ENCODE measurements around the gene CAV2.

CAV2 gene

GRCh38 chr7:116546916-116547315 lies 47.4 kb downstream of the CAV2 start:
- no peak for DNase-seq (ENCODE audit: low read depth, low spot score)

DNA sequence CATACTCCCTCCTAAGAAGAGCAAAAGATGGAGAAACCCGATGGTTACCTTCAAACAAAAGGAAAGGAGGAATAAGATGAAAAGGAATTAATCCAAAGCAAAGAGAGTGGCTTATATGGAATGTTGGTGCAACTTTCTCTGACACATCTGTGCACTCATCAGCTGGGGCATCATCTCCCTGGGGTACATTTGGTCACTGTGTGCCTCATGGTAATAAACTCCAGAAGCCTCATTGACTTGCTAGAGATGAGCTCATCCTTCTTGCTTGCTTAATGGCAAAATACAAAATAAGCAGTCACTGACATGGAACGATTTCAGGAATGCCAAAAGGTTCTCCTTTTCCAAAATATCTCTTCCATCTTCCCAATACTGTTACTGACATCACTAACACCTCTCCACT lies 47.8 kb downstream of the CAV2 start:
- DNase-seq (ENCODE audit: low read depth, low spot score): no peak

DNA sequence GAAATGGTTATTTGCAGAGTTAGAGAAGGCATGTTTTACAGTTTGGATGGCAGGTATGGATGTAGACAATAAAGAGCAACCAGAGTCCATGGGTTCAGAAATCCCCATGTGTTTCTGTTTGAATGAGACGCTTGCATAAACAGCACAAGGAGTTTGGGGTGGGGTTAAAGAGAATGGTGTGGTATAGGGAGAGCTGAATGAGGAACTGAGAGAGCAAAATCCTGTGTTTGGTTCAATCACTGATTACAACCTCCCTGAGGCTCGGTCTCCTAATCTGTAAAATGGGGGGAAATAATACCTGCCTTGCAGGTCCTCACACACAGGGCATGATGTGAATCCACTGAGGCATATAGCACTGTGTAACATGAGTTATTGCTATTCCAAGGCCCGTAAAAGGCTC lies 49.0 kb downstream of the CAV2 start:
- DNase-seq (ENCODE audit: low read depth, low spot score): no peak

DNA sequence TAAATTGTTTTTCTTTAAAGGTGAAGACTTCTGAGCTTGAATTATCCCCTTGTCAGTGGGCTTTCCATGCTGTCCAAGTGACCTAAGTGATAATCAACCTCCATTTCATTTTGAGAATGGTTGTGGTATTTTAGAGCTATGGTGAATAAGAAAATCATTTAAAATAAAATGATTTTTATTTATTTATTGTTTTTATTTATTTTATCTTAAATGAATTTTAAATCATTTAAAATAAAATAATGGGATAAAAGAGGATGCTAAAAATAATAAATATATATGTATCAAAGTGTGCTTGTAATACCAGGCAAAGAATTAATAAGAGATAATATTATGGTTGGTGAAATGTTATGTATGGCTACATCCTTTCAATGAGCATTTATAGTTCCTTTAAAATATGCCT lies 49.8 kb downstream of the CAV2 start:
- DNase-seq (ENCODE audit: low read depth, low spot score): no peak

DNA sequence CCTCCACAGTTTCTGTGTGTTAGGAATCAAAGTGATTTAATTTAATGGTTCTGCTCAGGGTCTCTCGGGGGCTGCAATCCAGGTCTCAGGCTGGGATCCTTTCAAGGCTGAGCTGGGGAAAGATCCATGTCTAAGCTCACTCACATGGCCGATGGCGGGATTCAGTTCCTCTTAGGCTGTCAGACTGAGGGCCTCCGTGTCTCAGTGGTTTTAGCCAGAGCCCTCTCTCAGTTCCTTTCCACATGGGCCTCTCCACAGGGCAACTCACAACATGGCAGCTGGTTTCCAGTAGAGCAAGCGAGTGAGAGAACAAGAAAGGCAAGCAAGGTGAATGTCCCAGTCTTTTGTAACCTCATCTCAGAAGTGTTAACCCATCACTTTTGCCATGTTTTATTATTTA lies 52.2 kb downstream of the CAV2 start:
- no peak for DNase-seq (ENCODE audit: low read depth, low spot score)

DNA sequence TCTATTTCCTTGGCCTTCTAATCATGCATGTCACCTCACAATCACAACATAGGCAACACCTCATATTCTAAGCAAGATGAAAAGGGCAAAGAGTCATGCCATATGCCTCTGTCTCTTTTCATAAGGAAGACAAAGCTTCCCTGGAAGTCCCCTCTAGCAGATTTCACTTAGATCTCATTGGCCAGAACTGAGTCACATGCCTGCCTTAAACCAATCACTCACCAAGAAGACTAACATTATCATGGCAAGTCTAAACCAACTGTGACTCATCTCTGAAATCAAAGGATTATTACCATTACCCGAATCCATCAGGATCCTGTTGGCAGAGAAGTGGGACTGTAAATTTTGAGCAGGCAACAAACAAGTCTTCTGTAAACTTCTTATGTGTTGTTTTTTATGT lies 53.1 kb downstream of the CAV2 start:
- no peak for DNase-seq (ENCODE audit: low read depth, low spot score)

GRCh38 chr7:116553168-116553964 lies 53.8 kb downstream of the CAV2 start:
- DNase-seq (ENCODE audit: low read depth, low spot score): no peak

GRCh38 chr7:116554436-116554835 lies 54.9 kb downstream of the CAV2 start:
- DNase-seq (ENCODE audit: low read depth, low spot score): no peak

- no peak for DNase-seq (ENCODE audit: low read depth, low spot score)
Measured at GRCh38 chr7:116554911-116555310, 55.4 kb downstream of the CAV2 start.

GRCh38 chr7:116557066-116557585 lies 57.6 kb downstream of the CAV2 start:
- no peak for DNase-seq (ENCODE audit: low read depth, low spot score)

GRCh38 chr7:116557901-116558300 lies 58.4 kb downstream of the CAV2 start:
- no peak for DNase-seq (ENCODE audit: low read depth, low spot score)

Measured in brain pericyte (primary cell).